MCF 10A (cell line): Measurements from ENCODE around the gene OR5B2. TPM values are rescaled to one million over a fixed set of nuclear protein-coding genes. Genes with fewer than 3 reads are reported as not detected.

ENCODE experiments used
- Bru-seq: library from RNA; stranded (reverse); fragments of 400-500 nt; gene quantifications from one replicate; lab custom pipeline; 2021; lab: Mats Ljungman, UMichigan
- BruChase-seq, 2 experiments: library from RNA; stranded (reverse); fragments of 400-500 nt; gene quantifications; one replicate each; lab custom pipeline; 2021; lab: Mats Ljungman, UMichigan
- BruUV-seq: library from RNA; stranded (reverse); fragments of 400-500 nt; replicated peaks from 2 replicates; lab custom pipeline; 2021; lab: Mats Ljungman, UMichigan
- CTCF ChIA-PET: fragments of 300-600 bp; sonication (Branson Sonifier 250); formaldehyde crosslinking; extraction: SDS; loops from one replicate; lab custom pipeline; 2021; ENCODE audit warnings: antibody characterized with exemption, inconsistent platforms; lab: Yijun Ruan, JAX
- POLR2A ChIA-PET: fragments of 300-600, 350-650 bp; sonication (Branson Sonifier 250); formaldehyde crosslinking; extraction: SDS; loops from one replicate; lab custom pipeline; 2020; ENCODE audit warnings: antibody characterized with exemption, inconsistent platforms; lab: Yijun Ruan, JAX
- DNase-seq: peaks from one replicate; pipeline ENCODE4 v3.0.0-alpha.2; 2018; ENCODE audit not compliant: unreplicated experiment
- H3K27ac Mint-ChIP-seq: one replicate; pipeline ENCODE4 v1.8.0; 2022; ENCODE audit warnings: mild to moderate bottlenecking, low read depth, mixed read lengths; ENCODE audit not compliant: unreplicated experiment
- H3K27me3 Mint-ChIP-seq: one replicate; pipeline ENCODE4 v1.8.0; 2022; ENCODE audit warnings: mixed read lengths; ENCODE audit not compliant: insufficient read depth, unreplicated experiment
- H3K36me3 Mint-ChIP-seq: one replicate; pipeline ENCODE4 v1.8.0; 2022; ENCODE audit warnings: mild to moderate bottlenecking, moderate library complexity, mixed read lengths; ENCODE audit not compliant: insufficient read depth, unreplicated experiment
- H3K4me1 Mint-ChIP-seq: one replicate; pipeline ENCODE4 v1.8.0; 2022; ENCODE audit warnings: mixed read lengths; ENCODE audit not compliant: insufficient read depth, unreplicated experiment
- H3K4me3 Mint-ChIP-seq: one replicate; pipeline ENCODE4 v1.8.0; 2022; ENCODE audit warnings: mild to moderate bottlenecking, moderate library complexity, mixed read lengths; ENCODE audit not compliant: unreplicated experiment
- H3K9me3 Mint-ChIP-seq: one replicate; pipeline ENCODE4 v1.8.0; 2022; ENCODE audit warnings: mixed read lengths; ENCODE audit not compliant: unreplicated experiment
- CTCF ChIP-seq: fragments of 200-600 bp; IDR thresholded peaks from one replicate; pipeline ENCODE4 v1.8.0; 2022; ENCODE audit warnings: antibody characterized with exemption, mild to moderate bottlenecking; ENCODE audit not compliant: unreplicated experiment
- intact Hi-C: fragments of 100-400 bp; cut with micrococcal nuclease; formaldehyde crosslinking; loops from 2 replicates; pipeline ENCODE4 v1.14.1; 2022
- long read RNA-seq: library from polyadenylated mRNA; stranded (forward); transcript quantifications from one replicate; pipeline ENCODE4 v2.0.0, GENCODE V29; 2022
- total RNA-seq: library from RNA; stranded (reverse); gene quantifications from 2 replicates; pipeline ENCODE4 v1.2.3, GENCODE V29; 2022

Gene OR5B2
- total RNA-seq (not detected in 2 replicates), Bru-seq, nascent RNA (not detected), BruChase-seq, experiment 1, labeled RNA remaining after a 6-hour chase (not detected), BruChase-seq, experiment 2, labeled RNA remaining after a 2-hour chase (percentile 14 among the genes with signal in this experiment)
- long read RNA-seq = 0 reads

- POLR2A ChIA-PET = no interaction called here
- CTCF ChIA-PET = no interaction called here
- no TSS peak for BruUV-seq
Measured at GRCh38 chr11:58428021-58428420, at the start of gene OR5B2. OR5B2 (minus strand) TSS chr11:58428121; CDS start chr11:58423261, 4,860 bp downstream.

GRCh38 chr11:58471892-58472291 is 44.0 kb upstream of the OR5B2 start:
- Mint-ChIP-seq H3K27ac (no peak overlapping the region), H3K9me3 (no peaks in the 10 kb centered on the region), H3K4me1 (no peaks in the 10 kb centered on the region), H3K4me3 (no peak overlapping the region), H3K27me3 (no peaks in the 10 kb centered on the region), H3K36me3 (no peaks in the 10 kb centered on the region)
- CTCF ChIA-PET = no interaction called here
- no peak for DNase-seq
- no peak for TF ChIP-seq CTCF
- BruUV-seq = no TSS peak
- intact Hi-C loops = no loop called here
- POLR2A ChIA-PET = no interaction called here

More at GRCh38 chr11:58428021-58428420, at the start of gene OR5B2:
- no peak within 1 kb of the TSS for H3K4me3 Mint-ChIP-seq
- no peaks in the 10 kb centered on the region for H3K36me3 Mint-ChIP-seq
- DNase-seq = no peak
- no peaks in the 10 kb centered on the region for H3K4me1 Mint-ChIP-seq
- intact Hi-C loops = no loop called here
- no peaks in the 10 kb centered on the region for H3K9me3 Mint-ChIP-seq
- TF ChIP-seq CTCF = no peak
- H3K27ac Mint-ChIP-seq = no peak within 1 kb of the TSS
- H3K27me3 Mint-ChIP-seq = peaks cover 29% of the 10 kb centered on the region

- ChIA-PET POLR2A (no interaction called here), CTCF (no interaction called here)
- no peak overlapping the region for H3K27ac Mint-ChIP-seq
- H3K36me3 Mint-ChIP-seq = no peaks in the 10 kb centered on the region
- no peak for DNase-seq
- H3K4me3 Mint-ChIP-seq = no peak overlapping the region
- no TSS peak for BruUV-seq
- H3K27me3 Mint-ChIP-seq = no peaks in the 10 kb centered on the region
- intact Hi-C loops = no loop called here
- TF ChIP-seq CTCF = no peak
- H3K4me1 Mint-ChIP-seq = no peaks in the 10 kb centered on the region
- no peaks in the 10 kb centered on the region for H3K9me3 Mint-ChIP-seq
Measured at GRCh38 chr11:58466293-58466692, 38.4 kb upstream of the OR5B2 start.

GRCh38 chr11:58465690-58466089 is 37.8 kb upstream of the OR5B2 start:
- peak; percentile 45 for DNase-seq
- POLR2A ChIA-PET = no interaction called here
- Mint-ChIP-seq H3K27ac (no peak overlapping the region), H3K36me3 (no peaks in the 10 kb centered on the region), H3K4me1 (no peaks in the 10 kb centered on the region), H3K9me3 (no peaks in the 10 kb centered on the region), H3K27me3 (no peaks in the 10 kb centered on the region), H3K4me3 (no peak overlapping the region)
- CTCF ChIA-PET = no interaction called here
- intact Hi-C loops = no loop called here
- no peak for TF ChIP-seq CTCF
- BruUV-seq = no TSS peak
